Epithelial cell of esophagus (primary cell): Measurements from ENCODE around the gene HIPK3.

Source experiments
- DNase-seq: peaks from one replicate; pipeline ENCODE4 v3.0.0; 2010; ENCODE audit warnings: low read depth
- H3K4me3 ChIP-seq: 2 replicates; pipeline ENCODE4 v1.5.1; 2011; ENCODE audit warnings: mild to moderate bottlenecking, low read length, control low read depth
- CTCF ChIP-seq: IDR thresholded peaks from 2 replicates; pipeline ENCODE4 v1.5.1; 2011; ENCODE audit warnings: low read depth, mild to moderate bottlenecking, low read length, control low read depth, inconsistent platforms; ENCODE audit not compliant: insufficient read depth; ENCODE audit errors: missing control alignments

Gene HIPK3

GRCh38 chr11:33320016-33320813, 63.0 kb downstream of the HIPK3 start:
- TF ChIP-seq CTCF, result no peak
- H3K4me3 ChIP-seq, result no peak overlapping the region

GRCh38 chr11:33320814-33321330, 63.7 kb downstream of the HIPK3 start:
- TF ChIP-seq CTCF, result no peak
- no peak for DNase-seq

More at GRCh38 chr11:33320016-33320813, 63.0 kb downstream of the HIPK3 start:
- no peak for DNase-seq

GRCh38 chr11:33321422-33321821, 64.2 kb downstream of the HIPK3 start:
- no peak for TF ChIP-seq CTCF
- H3K4me3 ChIP-seq, result no peak overlapping the region
- no peak for DNase-seq

More at GRCh38 chr11:33320814-33321330, 63.7 kb downstream of the HIPK3 start:
- no peak overlapping the region for H3K4me3 ChIP-seq

- no peak for DNase-seq
- H3K4me3 ChIP-seq, result no peak overlapping the region
- TF ChIP-seq CTCF, result no peak
Measured at GRCh38 chr11:33323421-33323820, 66.2 kb downstream of the HIPK3 start.

- no peak overlapping the region for H3K4me3 ChIP-seq
- no peak for TF ChIP-seq CTCF
- no peak for DNase-seq
Measured at GRCh38 chr11:33324302-33324985, 67.3 kb downstream of the HIPK3 start.

- no peak for TF ChIP-seq CTCF
- peak; percentile 12 for DNase-seq
- no peak overlapping the region for H3K4me3 ChIP-seq
Measured at GRCh38 chr11:33325451-33325850, 68.3 kb downstream of the HIPK3 start.
